Measurements from ENCODE around the gene ZNF384.

- TF ChIP-seq CREB1 (IDR thresholded peaks at IDR 0.05) (no peak), CTCF (IDR thresholded peaks at IDR 0.05; ENCODE audit: control extremely low read depth in 1 of 3, insufficient read depth in 1 of 3, low read depth in 1 of 3, low read length in 3 of 3) (no peak), RFX5 (IDR thresholded peaks at IDR 0.05; ENCODE audit: borderline replicate concordance, low read depth, low read length) (no peak), CBX8 (IDR thresholded peaks at IDR 0.05; ENCODE audit: borderline replicate concordance, low read depth, low read length) (no peak)
These were observed 48.7 kb downstream of the ZNF384 start for GRCh38 chr12:6640497-6640896.

Measured in H1 (cell line).